H1 (cell line): ENCODE measurements around the gene DGKI. TPM values are rescaled to one million over a fixed set of nuclear protein-coding genes. Genes with fewer than 3 reads are reported as not detected.
A peak's percentile ranks its signal among the peaks of the same experiment; 100 is the strongest.

Experiments
- CTCF ChIA-PET: fragments of 300-600 bp; sonication (Branson Sonifier 250); formaldehyde crosslinking; loops from one replicate; lab custom pipeline; 2021; ENCODE audit not compliant: partially characterized antibody; lab: Charles Lee
- POLR2A ChIA-PET: fragments of 300-600 bp; sonication (Branson Sonifier 250); formaldehyde crosslinking; loops from one replicate; lab custom pipeline; 2021; ENCODE audit warnings: inconsistent platforms; ENCODE audit not compliant: partially characterized antibody; lab: Charles Lee
- DNase-seq, 2 experiments: peaks; one replicate each; pipeline versions ENCODE4 v3.0.0 to v3.0.0-alpha.2; 2010 to 2022; ENCODE audit warnings: low spot score in 2 of 2, low read depth in 1 of 2, mixed read lengths in 1 of 2
- FAIRE-seq: peaks from 2 replicates; lab custom pipeline; 2011; peaks lifted over from hg19 to GRCh38; lab: Jason Lieb, UNC
- H2AFZ ChIP-seq: 2 replicates; pipeline ENCODE4 v1.8.1; 2012; ENCODE audit warnings: low read length, inconsistent platforms
- H2AK5ac ChIP-seq: 2 replicates; pipeline ENCODE4 v1.6.1; 2013; ENCODE audit warnings: low read depth, low read length
- H2BK120ac ChIP-seq: replicated peaks from 2 replicates; pipeline ENCODE3; 2013; ENCODE audit warnings: low read depth, low read length, inconsistent platforms
- H2BK12ac ChIP-seq: 2 replicates; pipeline ENCODE4 v1.6.1; 2013; ENCODE audit warnings: low read depth, low read length
- H2BK15ac ChIP-seq: 2 replicates; pipeline ENCODE4 v1.6.1; 2013; ENCODE audit warnings: low read length
- H2BK20ac ChIP-seq: 2 replicates; pipeline ENCODE4 v1.6.1; 2013; ENCODE audit warnings: low read length
- H2BK5ac ChIP-seq: 2 replicates; pipeline ENCODE4 v1.6.1; 2013; ENCODE audit warnings: low read depth, low read length
- H3K14ac ChIP-seq: 2 replicates; pipeline ENCODE4 v1.6.1; 2013; ENCODE audit warnings: inconsistent platforms; ENCODE audit not compliant: insufficient read length
- H3K18ac ChIP-seq: 2 replicates; pipeline ENCODE4 v1.6.1; 2013; ENCODE audit warnings: low read length; ENCODE audit errors: extremely low read depth
- H3K23ac ChIP-seq: 2 replicates; pipeline ENCODE4 v1.6.1; 2013; ENCODE audit warnings: inconsistent platforms; ENCODE audit not compliant: insufficient read length
- H3K23me2 ChIP-seq: 2 replicates; pipeline ENCODE4 v1.6.1; 2013; ENCODE audit warnings: low read depth, low read length
- H3K27ac ChIP-seq: 2 replicates; pipeline ENCODE4 v1.6.1; 2011; ENCODE audit warnings: low read depth, low read length, inconsistent platforms
- H3K27me3 ChIP-seq, 4 experiments: replicated peaks in 1 of 4; 1 replicate in 1 of 4; 2 replicates in 3 of 4; pipeline versions ENCODE4 v1.6.1 to v1.8.1; 2011 to 2013; ENCODE audit warnings: low read length in 3 of 4, mild to moderate bottlenecking in 3 of 4, inconsistent platforms in 2 of 4, mixed read lengths in 2 of 4, moderate library complexity in 1 of 4; ENCODE audit not compliant: control insufficient read depth in 3 of 4, insufficient read depth in 3 of 4; ENCODE audit errors: extremely low read depth in 1 of 4
- H3K36me3 ChIP-seq, 4 experiments: 2 replicates each; pipeline versions ENCODE4 v1.6.1 to v1.8.1; 2011 to 2013; ENCODE audit warnings: mild to moderate bottlenecking in 4 of 4, low read length in 3 of 4, moderate library complexity in 2 of 4, control low read depth in 1 of 4, inconsistent platforms in 1 of 4; ENCODE audit not compliant: insufficient read depth in 4 of 4, control insufficient read depth in 2 of 4
- H3K4ac ChIP-seq: replicated peaks from 2 replicates; pipeline ENCODE3; 2013; ENCODE audit warnings: low read length, low read depth, mixed read lengths, inconsistent platforms; ENCODE audit not compliant: insufficient read length
- H3K4me1 ChIP-seq, 4 experiments: replicated peaks in 1 of 4; 1 replicate in 1 of 4; 2 replicates in 3 of 4; pipeline versions ENCODE4 v1.6.1 to v1.8.1; 2011 to 2013; ENCODE audit warnings: low read length in 3 of 4, inconsistent platforms in 2 of 4, mixed read lengths in 1 of 4; ENCODE audit not compliant: insufficient read depth in 4 of 4, control insufficient read depth in 3 of 4
- H3K4me2 ChIP-seq, 2 experiments: 2 replicates each; pipeline versions ENCODE4 v1.6.1 to v1.8.1; 2011 to 2013; ENCODE audit warnings: low read depth in 2 of 2, low read length in 2 of 2, control low read depth in 1 of 2, inconsistent platforms in 1 of 2, mild to moderate bottlenecking in 1 of 2; ENCODE audit not compliant: insufficient read depth in 1 of 2
- H3K4me3 ChIP-seq, 4 experiments: fragments of 200-600, 300-600 bp in 1 of 4; sonication (generic), shearing (Covaris generic), sonication (Bioruptor Twin) in 1 of 4; 2 replicates each; pipeline versions ENCODE4 v1.5.1 to v1.8.1; 2011 to 2016; ENCODE audit warnings: low read length in 4 of 4, low read depth in 3 of 4, control low read depth in 2 of 4, inconsistent platforms in 2 of 4, mild to moderate bottlenecking in 2 of 4, mixed read lengths in 1 of 4, moderate library complexity in 1 of 4; ENCODE audit not compliant: insufficient read depth in 2 of 4; ENCODE audit errors: extremely low read depth in 1 of 4
- H3K56ac ChIP-seq: replicated peaks from 2 replicates; pipeline ENCODE3; 2013; ENCODE audit warnings: low read depth, mild to moderate bottlenecking, mixed read lengths, low read length, inconsistent platforms; ENCODE audit not compliant: insufficient read length
- H3K79me1 ChIP-seq: 2 replicates; pipeline ENCODE4 v1.6.1; 2013; ENCODE audit warnings: low read depth, low read length, control low read depth
- H3K79me2 ChIP-seq, 2 experiments: 2 replicates each; pipeline versions ENCODE4 v1.6.1 to v1.8.1; 2012 to 2013; ENCODE audit warnings: low read length in 2 of 2, mild to moderate bottlenecking in 2 of 2, inconsistent platforms in 1 of 2; ENCODE audit not compliant: insufficient read depth in 2 of 2, control insufficient read depth in 1 of 2
- H3K9ac ChIP-seq, 4 experiments: replicated peaks in 1 of 4; 1 replicate in 1 of 4; 2 replicates in 3 of 4; pipeline versions ENCODE4 v1.6.1 to v1.8.1; 2011 to 2013; ENCODE audit warnings: low read depth in 3 of 4, low read length in 3 of 4, control low read depth in 2 of 4, mild to moderate bottlenecking in 2 of 4, moderate library complexity in 2 of 4, inconsistent platforms in 1 of 4; ENCODE audit errors: extremely low read depth in 1 of 4
- H3K9me3 ChIP-seq, 2 experiments: 2 replicates each; pipeline versions ENCODE4 v1.6.1 to v1.8.1; 2012 to 2013; ENCODE audit warnings: mild to moderate bottlenecking in 2 of 2, moderate library complexity in 2 of 2, control low read depth in 1 of 2, inconsistent platforms in 1 of 2, low read depth in 1 of 2, low read length in 1 of 2, mixed read lengths in 1 of 2; ENCODE audit not compliant: insufficient read depth in 2 of 2
- H4K20me1 ChIP-seq, 2 experiments: replicated peaks in 1 of 2; 2 replicates each; pipeline versions ENCODE3 to v1.8.1; 2011 to 2013; ENCODE audit warnings: inconsistent platforms in 2 of 2, low read length in 2 of 2, mild to moderate bottlenecking in 1 of 2; ENCODE audit not compliant: insufficient read depth in 2 of 2, control insufficient read depth in 1 of 2
- H4K5ac ChIP-seq: 2 replicates; pipeline ENCODE4 v1.6.1; 2013; ENCODE audit warnings: low read length, low read depth, mixed read lengths, inconsistent platforms; ENCODE audit not compliant: insufficient read length
- H4K8ac ChIP-seq: 2 replicates; pipeline ENCODE4 v1.8.0; 2013; ENCODE audit warnings: mild to moderate bottlenecking, moderate library complexity, low read length, inconsistent platforms; ENCODE audit not compliant: insufficient read depth; ENCODE audit errors: extremely low read depth
- H4K91ac ChIP-seq: replicated peaks from 2 replicates; pipeline ENCODE3; 2013; ENCODE audit warnings: low read length, mixed read lengths, inconsistent platforms; ENCODE audit not compliant: insufficient read length
- ATF2 ChIP-seq: IDR thresholded peaks from 2 replicates; pipeline ENCODE4 v1.6.1; 2012; ENCODE audit warnings: low read length, inconsistent platforms
- CBX5 ChIP-seq: fragments of 300-800, 300-1000 bp; sonication (generic); IDR thresholded peaks from 2 replicates; pipeline ENCODE4 v1.7.1; 2016; ENCODE audit warnings: antibody characterized with exemption, low read length, low read depth
- CEBPB ChIP-seq: IDR thresholded peaks from 2 replicates; pipeline ENCODE4 v1.6.1; 2012; ENCODE audit warnings: low read depth, low read length
- CHD2 ChIP-seq: IDR thresholded peaks from 2 replicates; pipeline ENCODE4 v1.6.1; 2012; ENCODE audit warnings: low read length, improper control_type of control experiment
- CTCF ChIP-seq, 3 experiments: IDR thresholded peaks; 1 replicate in 2 of 3; 2 replicates in 1 of 3; pipeline versions ENCODE4 v1.5.1 to v1.6.1; 2011; ENCODE audit warnings: low read length in 3 of 3, mild to moderate bottlenecking in 3 of 3, inconsistent platforms in 2 of 3, low read depth in 1 of 3, moderate library complexity in 1 of 3; ENCODE audit not compliant: insufficient read depth in 1 of 3; ENCODE audit errors: control extremely low read depth in 1 of 3
- FOSL1 ChIP-seq: IDR thresholded peaks from 2 replicates; pipeline ENCODE4 v1.6.1; 2011; ENCODE audit warnings: mild to moderate bottlenecking, low read depth, low read length, moderate library complexity; ENCODE audit not compliant: insufficient read depth
- KDM1A ChIP-seq: fragments of 200-600, 300-600 bp; sonication (generic); IDR thresholded peaks from 2 replicates; pipeline ENCODE4 v1.7.1; 2016; ENCODE audit warnings: mild to moderate bottlenecking, low read length, borderline replicate concordance
- SP2 ChIP-seq: IDR thresholded peaks from 2 replicates; pipeline ENCODE4 v1.6.1; 2012; ENCODE audit warnings: mild to moderate bottlenecking, low read length, inconsistent platforms
- WGBS, 2 experiments: shearing (Covaris generic) in 1 of 2; methylation state at CpG; one replicate each; pipeline versions ENCODE4 v1.1.6 to v1.1.7; 2013 to 2015; ENCODE audit warnings: low lambda C conversion rate in 2 of 2, mixed read lengths in 2 of 2, inconsistent platforms in 1 of 2, low coverage in 1 of 2, missing lambda C conversion rate in 1 of 2; ENCODE audit not compliant: insufficient replicate concordance in 2 of 2, insufficient coverage in 1 of 2, insufficient read length in 1 of 2; ENCODE audit errors: extremely low coverage in 1 of 2, missing lambda C conversion rate in 1 of 2; 5-methylcytosine and 5-hydroxymethylcytosine counted together
- polyA plus RNA-seq, 7 experiments: library from polyadenylated mRNA; depleted of rRNA in 3 of 7; stranded (reverse) in 5 of 7; unstranded in 2 of 7; fragments of >200 nt in 5 of 7; fragments of 200-250 nt in 2 of 7; gene quantifications; 1 replicate in 5 of 7; 2 replicates in 1 of 7; 4 replicates in 1 of 7; pipeline versions ENCODE4 v1.2.1 to v1.2.3, GENCODE V29; 2011 to 2013; ENCODE audit warnings: missing spikeins in 2 of 7, mixed read lengths in 2 of 7
- total RNA-seq: library from RNA; stranded (reverse); fragmentation: NEBNext Ultra II Directional; extraction: Animal tissue kit (Norgen Biotek cat#: 25700); gene quantifications from 2 replicates; pipeline ENCODE4 v1.2.1, GENCODE V29; 2021

Gene DGKI
- total and polyA plus RNA-seq, 2 of the 8 experiments (the other 6 are each of a cell fraction or from before 2014, with no cell fraction given): 0.20 to 0.71 TPM

- H3K14ac ChIP-seq: no peak overlapping the region
- peaks cover 0 to 6% (median 1%) of the 10 kb centered on the region in 4 experiments; a peak in 4 of 7 replicates for H3K4me1 ChIP-seq
- H3K4me2 ChIP-seq: no peak overlapping the region
- no peak overlapping the region for H2BK12ac ChIP-seq
- no peak overlapping the region for H4K8ac ChIP-seq
- no peak overlapping the region; the same call in 1 of the 2 replicates for H2BK20ac ChIP-seq
- no peak for FAIRE-seq
- H4K91ac ChIP-seq: no peak overlapping the region
- H2AK5ac ChIP-seq: no peak overlapping the region
- H3K9ac ChIP-seq: no peak overlapping the region
- ChIA-PET POLR2A (no interaction called here), CTCF (interaction anchor here (0.8 to 5.3 kb wide), 20 partner anchors 10 to 1918 kb away, joined by 3 to 34 read pairs (median 6); no protein-coding TSS in a partner anchor)
- DNase-seq: no peak
- peak overlapping the region; percentile 55; the same call in 1 of the 2 replicates for H2AFZ ChIP-seq
- no peaks in the 10 kb centered on the region for H3K36me3 ChIP-seq
- no peaks in the 10 kb centered on the region for H3K79me2 ChIP-seq
- no peak overlapping the region for H4K5ac ChIP-seq
- H3K27me3 ChIP-seq: no peaks in the 10 kb centered on the region
- 90% methylated on average over 15 of the region's 15 CpGs; no CpG with 5 or more reads in 1 of the 2 experiments for WGBS, 2 experiments
- H3K4me3 ChIP-seq: no peak overlapping the region
- H2BK120ac ChIP-seq: no peak overlapping the region
- H3K23me2 ChIP-seq: no peaks in the 10 kb centered on the region
- H3K4ac ChIP-seq: no peak overlapping the region
- no peak overlapping the region for H2BK5ac ChIP-seq
- H3K56ac ChIP-seq: no peak overlapping the region
- H3K23ac ChIP-seq: no peak overlapping the region
- H3K9me3 ChIP-seq: no peaks in the 10 kb centered on the region
- no peaks in the 10 kb centered on the region for H3K79me1 ChIP-seq
- H3K27ac ChIP-seq: no peak overlapping the region
- no peak overlapping the region for H3K18ac ChIP-seq
- no peaks in the 10 kb centered on the region for H4K20me1 ChIP-seq
- no peak overlapping the region for H2BK15ac ChIP-seq
- TF ChIP-seq CTCF (IDR thresholded peaks at IDR 0.05; ENCODE audit: control extremely low read depth in 1 of 3, insufficient read depth in 1 of 3, low read depth in 1 of 3, low read length in 3 of 3) (no peak), SP2 (no peak), FOSL1 (no peak), CHD2 (no peak), CBX5 (no peak), ATF2 (no peak), KDM1A (no peak), CEBPB (no peak)
Observed at GRCh38 chr7:137590756-137591305, 255.9 kb downstream of the DGKI start.
